Parathyroid adenoma (tissue), 2 donors: ENCODE results near the gene BTNL8.

Experiments
- H2AFZ ChIP-seq: fragments of 300-600 bp; sonication (generic); one replicate; pipeline ENCODE4 v1.7.0; 2017; ENCODE audit warnings: antibody characterized with exemption, mild to moderate bottlenecking
- H3K27ac ChIP-seq: fragments of 300-600 bp; sonication (generic); one replicate; pipeline ENCODE4 v1.7.0; 2017
- H3K27me3 ChIP-seq: fragments of 300-600 bp; sonication (generic); one replicate; pipeline ENCODE4 v1.7.0; 2017; ENCODE audit warnings: low read length; ENCODE audit not compliant: control insufficient read depth, insufficient read depth
- H3K36me3 ChIP-seq: fragments of 300-600 bp; sonication (generic); one replicate; pipeline ENCODE4 v1.7.0; 2017; ENCODE audit warnings: low read length; ENCODE audit not compliant: control insufficient read depth, insufficient read depth
- H3K4me1 ChIP-seq: fragments of 300-600 bp; sonication (generic); one replicate; pipeline ENCODE4 v1.7.0; 2017; ENCODE audit warnings: control low read depth
- H3K4me2 ChIP-seq: fragments of 300-600 bp; sonication (generic); one replicate; pipeline ENCODE4 v1.7.0; 2017; ENCODE audit warnings: low read length
- H3K4me3 ChIP-seq: fragments of 300-600 bp; sonication (generic); one replicate; pipeline ENCODE4 v1.7.0; 2017; ENCODE audit warnings: low read depth, low read length
- H3K79me2 ChIP-seq: fragments of 300-600 bp; sonication (generic); one replicate; pipeline ENCODE4 v1.7.0; 2017; ENCODE audit warnings: control low read depth
- H3K9ac ChIP-seq: fragments of 300-600 bp; sonication (generic); one replicate; pipeline ENCODE4 v1.7.0; 2017; ENCODE audit warnings: mild to moderate bottlenecking
- H3K9me3 ChIP-seq: fragments of 300-600 bp; sonication (generic); one replicate; pipeline ENCODE4 v1.7.0; 2017; ENCODE audit warnings: low read length; ENCODE audit not compliant: control insufficient read depth
- CTCF ChIP-seq: fragments of 300-600 bp; sonication (generic); IDR thresholded peaks from one replicate; pipeline ENCODE4 v1.7.0; 2017; ENCODE audit warnings: antibody characterized with exemption, mild to moderate bottlenecking
- donor health status: primary hyperparathyroidism.

Gene BTNL8

DNA sequence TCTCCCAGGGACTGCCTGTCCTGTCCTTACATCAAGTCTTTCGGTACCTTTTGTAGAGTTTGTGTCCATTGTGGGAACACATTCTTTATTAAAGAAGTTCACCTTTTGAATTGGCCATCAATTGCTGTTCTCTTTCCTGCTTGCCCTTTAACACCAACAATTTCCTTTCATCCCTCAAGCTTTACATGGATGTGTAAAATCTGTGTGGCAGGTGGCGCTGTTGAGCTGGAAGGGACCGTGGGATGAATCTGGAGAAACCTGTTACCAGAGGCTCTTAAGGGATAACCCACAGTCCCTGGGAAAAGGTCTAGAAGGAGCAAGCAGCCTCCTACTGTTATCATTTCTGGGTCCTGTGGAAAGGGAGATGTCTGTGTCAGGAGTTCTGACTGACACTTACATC is 30.0 kb upstream of the BTNL8 start:
- Histone ChIP-seq H3K79me2 (no peaks in the 10 kb centered on the region), H3K27ac (no peak overlapping the region), H3K4me1 (no peaks in the 10 kb centered on the region), H3K4me3 (no peak overlapping the region), H3K27me3 (no peaks in the 10 kb centered on the region), H2AFZ (no peak overlapping the region), H3K9me3 (no peaks in the 10 kb centered on the region), H3K4me2 (no peak overlapping the region), H3K9ac (no peak overlapping the region), H3K36me3 (no peaks in the 10 kb centered on the region)
- TF ChIP-seq CTCF, result peak; percentile 80

DNA sequence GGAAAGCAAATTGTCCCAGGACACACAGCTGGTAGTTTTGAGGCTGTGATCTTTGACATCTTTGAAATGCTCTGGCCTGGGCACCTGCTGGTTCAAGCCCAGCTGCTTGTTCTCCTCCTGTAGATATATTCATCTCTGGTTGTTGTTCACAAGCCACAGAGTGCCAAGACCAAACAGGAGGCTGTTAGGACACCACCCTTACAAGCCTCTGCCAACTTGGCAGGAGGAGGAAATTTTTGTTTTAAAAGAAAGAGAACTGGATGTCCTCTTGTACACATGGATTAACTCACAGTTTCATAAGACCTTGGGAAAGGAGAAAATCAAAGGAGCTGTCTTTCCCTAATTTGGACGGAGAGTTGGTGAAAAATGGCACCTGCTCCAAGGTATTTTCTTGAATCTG is 29.4 kb upstream of the BTNL8 start:
- no peak for TF ChIP-seq CTCF
- Histone ChIP-seq H3K4me1 (no peaks in the 10 kb centered on the region), H2AFZ (no peak overlapping the region), H3K27me3 (no peaks in the 10 kb centered on the region), H3K27ac (no peak overlapping the region), H3K9ac (no peak overlapping the region), H3K9me3 (no peaks in the 10 kb centered on the region), H3K4me2 (no peak overlapping the region), H3K36me3 (no peaks in the 10 kb centered on the region), H3K79me2 (no peaks in the 10 kb centered on the region), H3K4me3 (no peak overlapping the region)

DNA sequence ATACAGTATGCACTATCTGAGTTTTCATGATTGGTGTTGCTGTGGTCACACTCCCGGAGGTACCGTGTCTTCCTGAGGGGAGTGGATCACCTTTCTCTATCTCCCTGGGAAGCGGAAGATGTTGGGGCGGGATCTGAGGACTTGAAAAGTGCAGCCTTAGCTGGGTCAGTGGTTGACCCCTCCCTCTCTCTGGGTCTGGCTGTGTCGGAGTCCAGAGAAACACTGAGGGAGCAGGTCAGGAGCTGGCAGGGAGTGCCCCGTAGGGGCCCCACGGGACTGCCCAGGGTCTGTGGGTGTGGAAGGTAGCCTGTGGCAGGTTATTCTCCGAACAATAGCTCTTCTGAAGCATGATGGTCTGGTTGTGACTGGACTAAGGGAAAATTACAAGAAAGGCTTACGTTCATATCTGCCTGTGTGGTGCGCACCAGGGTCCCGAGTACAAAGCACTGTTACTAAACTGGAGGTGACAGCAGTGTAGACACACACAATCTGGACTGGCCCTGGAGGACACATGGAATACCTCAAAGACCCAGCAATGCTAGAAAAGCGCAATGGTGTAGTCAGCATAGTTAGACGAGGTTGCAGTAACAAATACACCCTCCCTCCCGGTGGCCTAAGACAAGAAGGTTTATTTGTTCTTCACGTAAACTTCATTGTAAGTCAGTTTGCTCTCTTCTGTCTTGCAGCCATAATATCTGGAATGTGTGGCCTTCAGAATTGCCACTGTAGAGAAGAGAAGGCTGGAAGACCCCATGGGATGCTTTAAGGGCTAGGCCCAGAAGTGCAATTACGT is 28.5 kb upstream of the BTNL8 start:
- H3K9ac ChIP-seq, result no peak overlapping the region
- no peak overlapping the region for H3K4me2 ChIP-seq
- no peaks in the 10 kb centered on the region for H3K27me3 ChIP-seq
- H3K27ac ChIP-seq, result no peak overlapping the region
- no peaks in the 10 kb centered on the region for H3K36me3 ChIP-seq
- no peak overlapping the region for H3K4me3 ChIP-seq
- H2AFZ ChIP-seq, result no peak overlapping the region
- H3K4me1 ChIP-seq, result no peaks in the 10 kb centered on the region
- H3K79me2 ChIP-seq, result no peaks in the 10 kb centered on the region
- TF ChIP-seq CTCF, result no peak
- no peaks in the 10 kb centered on the region for H3K9me3 ChIP-seq

- H3K27me3 ChIP-seq, result no peaks in the 10 kb centered on the region
- no peak for TF ChIP-seq CTCF
- H3K4me1 ChIP-seq, result no peaks in the 10 kb centered on the region
- no peaks in the 10 kb centered on the region for H3K79me2 ChIP-seq
- H3K4me2 ChIP-seq, result no peak overlapping the region
- no peak overlapping the region for H3K9ac ChIP-seq
- no peak overlapping the region for H3K4me3 ChIP-seq
- no peak overlapping the region for H3K27ac ChIP-seq
- H3K9me3 ChIP-seq, result no peaks in the 10 kb centered on the region
- no peak overlapping the region for H2AFZ ChIP-seq
- H3K36me3 ChIP-seq, result no peaks in the 10 kb centered on the region
Observed at GRCh38 chr5:180872419-180872818, 26.5 kb upstream of the BTNL8 start.
